Muscle layer of duodenum (tissue), 2 donors: ENCODE data around the gene TAF4.

Source experiments
- H3K27ac ChIP-seq: one replicate; pipeline ENCODE4 v1.7.0; 2013; ENCODE audit warnings: mild to moderate bottlenecking, low read length
- H3K27me3 ChIP-seq: one replicate; pipeline ENCODE4 v1.7.0; 2013; ENCODE audit warnings: low read depth, mild to moderate bottlenecking, control low read depth, low read length
- H3K36me3 ChIP-seq, 2 donors: one replicate each; pipeline ENCODE4 v1.7.0; 2013; ENCODE audit warnings: low read length in 2 of 2, control low read depth in 1 of 2, mild to moderate bottlenecking in 1 of 2; ENCODE audit not compliant: insufficient read depth in 2 of 2, control insufficient read depth in 1 of 2
- H3K4me1 ChIP-seq, 2 donors: one replicate each; pipeline ENCODE4 v1.7.0; 2013; ENCODE audit warnings: low read length in 2 of 2, mild to moderate bottlenecking in 2 of 2, control low read depth in 1 of 2, moderate library complexity in 1 of 2; ENCODE audit not compliant: insufficient read depth in 2 of 2, control insufficient read depth in 1 of 2
- H3K4me3 ChIP-seq, 2 donors: one replicate each; pipeline ENCODE4 v1.7.0; 2013; ENCODE audit warnings: low read length in 2 of 2, low read depth in 1 of 2, mild to moderate bottlenecking in 1 of 2
- H3K9me3 ChIP-seq, 2 donors: one replicate each; pipeline ENCODE4 v1.7.0; 2013; ENCODE audit warnings: low read length in 2 of 2, control low read depth in 1 of 2, mild to moderate bottlenecking in 1 of 2; ENCODE audit not compliant: control insufficient read depth in 1 of 2
- donor health status: healthy.

Gene TAF4

GRCh38 chr20:61932711-61933480 lies 132.8 kb downstream of the TAF4 start:
- H3K36me3 ChIP-seq: no peaks in the 10 kb centered on the region
- no peaks in the 10 kb centered on the region for H3K4me1 ChIP-seq
- H3K27me3 ChIP-seq: no peaks in the 10 kb centered on the region
- no peak overlapping the region for H3K4me3 ChIP-seq
- H3K27ac ChIP-seq: no peak overlapping the region
- H3K9me3 ChIP-seq: peaks cover 0 to 4% of the 10 kb centered on the region in 2 donors

- no peaks in the 10 kb centered on the region for H3K36me3 ChIP-seq
Observed at GRCh38 chr20:61932199-61932592, 133.5 kb downstream of the TAF4 start.

GRCh38 chr20:61931476-61932198 lies 134.0 kb downstream of the TAF4 start:
- no peaks in the 10 kb centered on the region for H3K36me3 ChIP-seq
- no peaks in the 10 kb centered on the region for H3K27me3 ChIP-seq
- H3K27ac ChIP-seq: no peak overlapping the region
- peaks cover 0 to 4% of the 10 kb centered on the region in 2 donors for H3K9me3 ChIP-seq
- no peaks in the 10 kb centered on the region for H3K4me1 ChIP-seq
- no peak overlapping the region for H3K4me3 ChIP-seq

More at GRCh38 chr20:61932199-61932592, 133.5 kb downstream of the TAF4 start:
- H3K4me1 ChIP-seq: no peaks in the 10 kb centered on the region
- peaks cover 0 to 4% of the 10 kb centered on the region in 2 donors for H3K9me3 ChIP-seq
- no peak overlapping the region for H3K27ac ChIP-seq
- H3K4me3 ChIP-seq: no peak overlapping the region
- H3K27me3 ChIP-seq: no peaks in the 10 kb centered on the region

DNA sequence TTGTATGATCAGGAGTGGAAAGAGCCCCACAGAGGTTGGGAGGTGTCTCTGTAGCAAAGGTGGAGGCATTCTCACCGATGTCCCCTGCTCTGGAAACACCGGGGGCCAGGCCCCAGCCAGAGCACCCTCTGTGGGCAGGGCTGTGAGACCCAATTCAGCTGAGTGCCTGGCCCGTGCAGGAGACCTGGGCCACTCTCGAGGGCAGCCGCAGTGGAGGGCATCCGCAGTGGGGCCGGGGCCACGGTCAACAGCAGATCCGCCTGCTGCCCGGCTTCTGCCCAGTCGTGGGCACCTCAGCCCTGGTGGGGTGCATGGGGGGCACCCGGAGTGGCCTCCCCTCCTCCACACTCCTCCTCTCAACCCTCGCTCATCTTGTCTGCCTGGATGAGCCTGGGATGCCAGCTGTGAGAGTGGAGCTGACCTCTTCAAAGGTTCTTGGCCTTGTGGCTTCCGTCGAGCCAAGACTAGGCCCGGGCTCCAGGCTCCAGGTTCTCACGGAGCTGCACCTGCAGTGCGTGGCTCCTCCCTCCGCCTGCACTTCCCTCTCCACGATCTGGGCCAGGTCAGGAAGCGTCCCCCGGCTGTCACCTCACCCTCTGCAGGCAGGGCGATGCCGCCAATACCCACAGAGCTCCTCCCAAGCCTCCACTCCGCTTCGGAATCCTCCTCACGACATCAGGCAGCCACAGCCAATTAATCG lies 134.8 kb downstream of the TAF4 start:
- Histone ChIP-seq H3K36me3 (no peaks in the 10 kb centered on the region), H3K4me3 (no peak overlapping the region), H3K27ac (no peak overlapping the region), H3K9me3 (peaks cover 0 to 4% of the 10 kb centered on the region in 2 donors), H3K27me3 (no peaks in the 10 kb centered on the region), H3K4me1 (no peaks in the 10 kb centered on the region)

GRCh38 chr20:61929971-61930666 lies 135.6 kb downstream of the TAF4 start:
- Histone ChIP-seq H3K9me3 (peaks cover 0 to 4% of the 10 kb centered on the region in 2 donors), H3K36me3 (no peaks in the 10 kb centered on the region)

GRCh38 chr20:61929561-61929960 lies 136.1 kb downstream of the TAF4 start:
- H3K27ac ChIP-seq: no peak overlapping the region
- no peaks in the 10 kb centered on the region for H3K4me1 ChIP-seq
- H3K9me3 ChIP-seq: peaks cover 0 to 4% of the 10 kb centered on the region in 2 donors
- H3K27me3 ChIP-seq: no peaks in the 10 kb centered on the region
- H3K36me3 ChIP-seq: no peaks in the 10 kb centered on the region
- no peak overlapping the region for H3K4me3 ChIP-seq

More at GRCh38 chr20:61929971-61930666, 135.6 kb downstream of the TAF4 start:
- H3K4me1 ChIP-seq: no peaks in the 10 kb centered on the region
- H3K4me3 ChIP-seq: no peak overlapping the region
- H3K27ac ChIP-seq: no peak overlapping the region
- no peaks in the 10 kb centered on the region for H3K27me3 ChIP-seq

DNA sequence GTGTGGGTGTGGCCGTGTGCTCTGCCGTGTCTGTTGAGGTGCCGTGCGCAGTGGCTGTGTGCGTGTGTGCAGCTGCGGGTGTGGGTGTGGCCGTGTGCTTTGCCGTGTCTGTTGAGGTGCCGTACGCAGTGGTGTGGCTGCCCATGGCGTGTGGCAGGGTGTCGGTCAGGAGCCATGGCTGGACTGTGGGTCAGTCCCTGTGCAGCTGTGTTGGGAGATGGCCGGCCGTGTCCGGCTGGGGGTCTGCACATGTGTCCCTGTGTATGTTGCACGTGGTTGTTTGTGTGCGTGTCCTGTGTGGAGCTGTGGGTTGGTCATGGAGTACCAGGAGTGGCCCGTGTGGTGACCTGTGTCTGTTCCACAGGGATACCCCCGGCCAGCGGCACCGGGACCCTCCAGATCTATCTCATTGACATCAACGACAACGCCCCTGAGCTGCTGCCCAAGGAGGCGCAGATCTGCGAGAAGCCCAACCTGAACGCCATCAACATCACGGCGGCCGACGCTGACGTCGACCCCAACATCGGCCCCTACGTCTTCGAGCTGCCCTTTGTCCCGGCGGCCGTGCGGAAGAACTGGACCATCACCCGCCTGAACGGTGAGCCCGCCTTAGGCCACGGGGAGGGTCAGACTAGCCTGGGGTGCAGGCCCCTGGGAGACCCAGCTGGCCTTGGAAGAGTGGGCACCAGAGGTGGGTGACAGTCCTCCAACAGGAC lies 137.7 kb downstream of the TAF4 start:
- Histone ChIP-seq H3K27me3 (no peaks in the 10 kb centered on the region), H3K4me3 (no peak overlapping the region), H3K36me3 (no peaks in the 10 kb centered on the region), H3K4me1 (no peaks in the 10 kb centered on the region), H3K9me3 (peaks cover 0 to 4% of the 10 kb centered on the region in 2 donors), H3K27ac (no peak overlapping the region)

DNA sequence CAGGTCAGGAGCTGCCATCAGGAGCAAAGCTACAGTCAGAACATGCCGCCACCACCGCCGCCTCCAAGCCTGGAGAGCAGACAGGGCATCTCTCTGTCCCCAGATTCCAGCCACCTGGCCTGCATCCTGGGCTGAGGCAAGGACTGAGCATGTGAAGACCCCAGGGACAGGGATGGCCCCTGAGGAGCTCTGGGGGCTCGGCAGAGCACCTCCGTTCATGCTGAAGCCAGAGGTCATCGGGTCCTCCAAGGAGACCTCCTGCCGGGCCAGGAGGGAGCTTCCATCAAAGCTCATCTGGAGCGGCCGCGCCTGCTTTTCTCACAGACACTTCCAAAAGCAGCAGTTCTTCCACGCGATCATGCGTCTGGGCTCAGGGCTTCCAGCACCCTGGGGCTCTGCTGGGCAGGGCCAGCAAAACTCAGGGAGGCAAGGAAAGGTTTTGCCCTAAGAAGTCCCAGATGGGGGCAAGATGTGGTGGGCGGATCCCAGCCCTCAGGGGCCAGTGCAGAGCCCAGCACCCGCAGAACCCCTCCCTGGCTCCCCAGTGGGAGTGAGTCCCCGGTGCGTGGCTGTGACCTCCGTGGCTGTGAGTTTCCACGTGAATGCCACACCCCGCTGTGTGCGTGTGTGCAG lies 138.4 kb downstream of the TAF4 start:
- Histone ChIP-seq H3K27me3 (no peaks in the 10 kb centered on the region), H3K27ac (no peak overlapping the region), H3K9me3 (peaks cover 0 to 4% of the 10 kb centered on the region in 2 donors), H3K36me3 (no peaks in the 10 kb centered on the region), H3K4me1 (no peaks in the 10 kb centered on the region), H3K4me3 (no peak overlapping the region)

- H3K27ac ChIP-seq: no peak overlapping the region
- H3K4me3 ChIP-seq: no peak overlapping the region
- no peaks in the 10 kb centered on the region for H3K4me1 ChIP-seq
- H3K36me3 ChIP-seq: no peaks in the 10 kb centered on the region
- no peaks in the 10 kb centered on the region for H3K27me3 ChIP-seq
- H3K9me3 ChIP-seq: peaks cover 0 to 4% of the 10 kb centered on the region in 2 donors
Observed at GRCh38 chr20:61926796-61927192, 138.9 kb downstream of the TAF4 start.

- Histone ChIP-seq H3K27me3 (no peaks in the 10 kb centered on the region), H3K9me3 (peaks cover 0 to 4% of the 10 kb centered on the region in 2 donors), H3K36me3 (no peaks in the 10 kb centered on the region)
Observed at GRCh38 chr20:61926253-61926613, 139.4 kb downstream of the TAF4 start.

More at GRCh38 chr20:61926253-61926613, 139.4 kb downstream of the TAF4 start:
- no peaks in the 10 kb centered on the region for H3K4me1 ChIP-seq
- no peak overlapping the region for H3K4me3 ChIP-seq
- no peak overlapping the region for H3K27ac ChIP-seq
